NCI-H2171 (cell line): ENCODE results near the gene ZCCHC10.
"Not testable (repeated sequence)": the region's sequence is repeated elsewhere in the genome, so short reads cannot be mapped to it uniquely, and the experiment has no call there.

Experiments used
- DNase-seq: peaks from one replicate; lab custom pipeline; 2025; lab: John Stamatoyannopoulos, UW

The ZCCHC10 gene

GRCh38 chr5:133041157-133041784 lies 14.9 kb upstream of the ZCCHC10 start:
- DNase-seq: no peak

GRCh38 chr5:133036677-133037076 lies 10.3 kb upstream of the ZCCHC10 start:
- not testable (repeated sequence) for DNase-seq

- no peak for DNase-seq
Measured at GRCh38 chr5:133035224-133035623, 8.9 kb upstream of the ZCCHC10 start.

GRCh38 chr5:133034064-133034463 lies 7.7 kb upstream of the ZCCHC10 start:
- no peak for DNase-seq

- no peak for DNase-seq
Measured at GRCh38 chr5:133032852-133033742, 6.7 kb upstream of the ZCCHC10 start.

- no peak for DNase-seq
Measured at GRCh38 chr5:133030343-133031005, 4.1 kb upstream of the ZCCHC10 start.

GRCh38 chr5:133029416-133029815 lies 3.1 kb upstream of the ZCCHC10 start:
- DNase-seq: no peak

- DNase-seq: no peak
Measured at GRCh38 chr5:133026664-133027153, 360 bp upstream of the ZCCHC10 start.

- not testable (repeated sequence) for DNase-seq
Measured at GRCh38 chr5:133019471-133019870, 6.9 kb downstream of the ZCCHC10 start.

- no peak for DNase-seq
Measured at GRCh38 chr5:133017964-133018363, 8.4 kb downstream of the ZCCHC10 start.

GRCh38 chr5:133015466-133015865 lies 10.9 kb downstream of the ZCCHC10 start:
- DNase-seq: no peak

GRCh38 chr5:133008455-133008854 lies 17.9 kb downstream of the ZCCHC10 start:
- not testable (repeated sequence) for DNase-seq

DNA sequence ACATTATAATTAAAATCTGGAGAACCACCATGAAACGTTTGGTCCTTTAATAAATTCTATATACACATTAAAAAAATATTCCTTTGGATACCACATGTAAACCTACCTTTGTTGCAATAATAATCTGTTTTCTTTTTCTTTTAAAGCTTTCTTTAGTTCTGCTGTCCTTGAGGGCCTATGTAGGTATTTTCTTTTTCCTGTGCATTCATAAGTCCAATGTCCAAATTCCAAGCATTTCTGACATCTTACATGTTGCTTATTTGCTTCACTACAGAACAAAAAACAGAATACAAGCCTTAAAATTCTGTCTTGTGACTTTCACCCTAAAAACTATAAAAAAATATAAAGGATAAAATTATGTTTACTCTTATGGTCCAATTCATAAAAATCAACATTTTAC lies 19.7 kb downstream of the ZCCHC10 start:
- DNase-seq: no peak

DNA sequence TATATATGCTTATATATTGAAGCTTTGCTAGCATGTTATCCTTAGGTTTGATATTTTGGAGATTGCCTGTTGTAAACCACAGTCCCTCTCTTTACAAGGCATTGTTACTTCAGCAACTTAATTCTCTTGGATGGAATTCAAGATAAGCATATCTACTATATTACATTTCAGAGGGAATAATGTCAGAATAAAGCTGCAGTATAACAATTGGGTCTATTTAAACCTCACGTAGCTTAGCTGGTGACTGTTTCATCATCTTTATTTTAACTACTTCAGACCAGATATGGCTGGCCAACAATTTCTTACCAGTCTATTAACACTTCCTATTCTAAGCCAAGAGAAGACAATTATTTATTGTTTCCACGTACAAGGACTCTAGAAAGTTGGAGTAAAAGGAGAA lies 27.1 kb downstream of the ZCCHC10 start:
- no peak for DNase-seq

- DNase-seq: no peak
Measured at GRCh38 chr5:132998556-132998955, 27.8 kb downstream of the ZCCHC10 start.

DNA sequence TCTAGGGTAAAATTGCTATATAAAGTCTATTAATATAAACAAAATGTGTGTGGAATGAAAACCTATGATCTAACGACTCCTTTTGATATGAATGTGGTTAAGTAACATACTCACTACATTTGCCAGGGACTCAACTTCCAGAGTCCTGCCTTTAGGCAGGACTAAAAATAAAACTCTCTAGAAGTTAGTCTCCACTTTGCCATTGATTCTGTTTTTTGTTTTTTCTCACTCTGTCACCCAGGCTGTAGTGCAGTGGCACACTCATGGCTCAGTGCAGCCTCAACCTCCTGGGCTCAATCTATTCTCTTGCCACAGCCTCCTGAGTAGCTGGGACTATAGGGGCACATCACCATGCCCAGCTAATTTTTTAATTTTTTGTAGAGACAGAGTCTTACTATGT lies 30.0 kb downstream of the ZCCHC10 start:
- no peak for DNase-seq

DNA sequence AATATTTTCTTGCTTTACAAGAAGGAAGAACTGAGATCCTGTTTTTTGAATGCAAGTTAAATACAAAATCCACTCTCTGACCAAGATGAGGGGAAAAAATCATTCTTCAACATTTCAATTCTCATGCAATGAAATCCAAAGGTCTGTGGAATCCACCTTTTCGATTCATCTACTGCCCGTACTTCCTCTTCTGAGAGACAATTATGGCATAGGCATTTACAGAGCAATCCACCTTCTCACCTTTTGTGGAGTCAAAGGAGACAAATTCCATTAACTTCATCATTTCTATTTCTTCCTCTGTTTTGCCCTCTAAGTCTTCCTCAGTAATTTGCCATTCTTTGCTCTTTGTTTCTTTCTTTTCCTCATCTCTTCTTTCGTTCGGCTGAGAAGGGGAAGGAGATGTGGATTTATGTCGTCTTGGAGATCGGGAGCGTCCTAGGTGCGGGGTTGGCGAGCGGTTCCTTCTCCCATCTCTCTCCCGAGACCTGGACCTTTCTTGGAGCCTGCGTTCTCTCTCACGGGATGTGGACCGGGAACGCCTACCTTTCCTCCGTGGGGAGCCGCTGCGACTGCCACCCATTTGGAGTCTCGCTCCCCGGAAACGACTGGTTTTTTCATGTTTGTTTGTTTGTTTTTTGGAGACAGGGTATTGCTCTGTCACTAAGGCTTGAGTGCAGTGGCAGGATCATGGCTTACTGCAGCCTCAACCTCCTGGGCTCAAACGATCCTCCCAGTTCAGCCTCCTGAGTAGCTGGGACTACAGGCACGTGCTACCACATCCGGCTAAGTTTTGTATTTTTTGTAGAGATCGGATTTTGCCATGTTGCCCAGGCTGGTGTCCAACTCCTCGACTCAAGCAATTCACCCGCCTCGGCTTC lies 38.6 kb downstream of the ZCCHC10 start:
- DNase-seq: no peak

GRCh38 chr5:132982971-132983370 lies 43.4 kb downstream of the ZCCHC10 start:
- not testable (repeated sequence) for DNase-seq

GRCh38 chr5:132981288-132981687 lies 45.1 kb downstream of the ZCCHC10 start:
- DNase-seq: no peak

DNA sequence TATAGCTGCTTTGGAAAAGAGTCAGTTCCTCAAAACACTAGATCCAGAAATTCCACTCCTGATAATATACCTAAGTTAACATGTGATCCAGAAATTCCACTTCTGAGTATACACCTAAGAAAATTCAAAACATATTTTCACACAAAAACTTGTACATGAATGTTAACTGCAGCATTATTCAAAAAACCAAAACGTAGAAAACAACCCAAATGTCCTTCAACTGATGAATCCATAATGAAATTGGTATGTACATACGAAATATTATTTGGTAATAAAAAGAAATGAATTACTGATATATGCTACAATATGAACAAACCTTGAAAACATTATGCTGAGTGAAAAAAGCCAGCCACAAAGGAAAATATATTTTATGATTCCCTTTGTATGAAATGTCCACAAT lies 46.4 kb downstream of the ZCCHC10 start:
- no peak for DNase-seq

DNA sequence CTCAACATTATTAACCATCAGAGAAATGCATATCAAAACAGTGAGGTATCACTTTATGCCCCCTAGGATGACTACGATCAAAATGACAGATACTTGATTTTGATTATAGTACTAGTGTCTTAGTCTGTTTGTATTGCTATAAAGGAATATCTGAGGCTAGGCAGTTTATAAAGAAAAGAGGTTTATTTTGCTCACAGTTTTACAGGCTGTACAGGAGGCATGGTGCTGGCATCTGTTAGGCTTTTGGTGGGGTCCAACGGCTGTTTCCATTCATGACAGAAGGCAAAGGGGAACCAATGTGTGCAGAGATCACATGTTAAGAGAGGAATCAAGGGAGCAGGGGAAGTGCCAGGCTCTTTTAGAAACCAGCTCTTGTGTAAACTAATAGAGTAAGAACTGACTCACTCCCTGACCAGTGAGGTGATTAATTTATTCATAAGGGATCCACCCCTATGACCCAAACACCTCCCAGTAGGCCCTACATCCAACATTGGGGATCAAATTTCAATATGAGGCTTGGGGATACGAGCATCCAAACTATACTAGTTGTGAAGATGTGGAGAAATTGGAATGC lies 46.9 kb downstream of the ZCCHC10 start:
- no peak for DNase-seq
